ENCODE data around the gene EML6.
A peak's percentile ranks its signal among the peaks of the same experiment; 100 is the strongest.
"Not testable (repeated sequence)": the region's sequence is repeated elsewhere in the genome, so short reads cannot be mapped to it uniquely, and the experiment has no call there.

Gene EML6

GRCh38 chr2:54975598-54976492 lies 252.4 kb downstream of the EML6 start:
- Mint-ChIP-seq H3K9me3 (no peaks in the 10 kb centered on the region), H3K4me1 (peaks cover 22% of the 10 kb centered on the region), H3K4me3 (no peak overlapping the region), H3K27me3 (no peaks in the 10 kb centered on the region), H3K36me3 (peaks cover 27% of the 10 kb centered on the region), H3K27ac (peak overlapping the region; percentile 39)
- ATAC-seq, result no peak

GRCh38 chr2:54977149-54977548 lies 253.7 kb downstream of the EML6 start:
- H3K36me3 Mint-ChIP-seq, result peaks cover 24% of the 10 kb centered on the region
- ATAC-seq, result no peak

GRCh38 chr2:54979321-54980044 lies 256.0 kb downstream of the EML6 start:
- no peak overlapping the region for H3K4me3 Mint-ChIP-seq
- no peak for ATAC-seq

More at GRCh38 chr2:54977149-54977548, 253.7 kb downstream of the EML6 start:
- no peaks in the 10 kb centered on the region for H3K9me3 Mint-ChIP-seq
- no peak overlapping the region for H3K4me3 Mint-ChIP-seq
- H3K27ac Mint-ChIP-seq, result peak overlapping the region; percentile 39
- no peaks in the 10 kb centered on the region for H3K27me3 Mint-ChIP-seq
- peaks cover 22% of the 10 kb centered on the region for H3K4me1 Mint-ChIP-seq

GRCh38 chr2:54981385-54981784 lies 257.9 kb downstream of the EML6 start:
- no peak for ATAC-seq
- no peaks in the 10 kb centered on the region for H3K9me3 Mint-ChIP-seq
- H3K36me3 Mint-ChIP-seq, result peaks cover 34% of the 10 kb centered on the region
- peaks cover 25% of the 10 kb centered on the region for H3K4me1 Mint-ChIP-seq
- no peak overlapping the region for H3K4me3 Mint-ChIP-seq
- no peaks in the 10 kb centered on the region for H3K27me3 Mint-ChIP-seq
- no peak overlapping the region for H3K27ac Mint-ChIP-seq

More at GRCh38 chr2:54979321-54980044, 256.0 kb downstream of the EML6 start:
- H3K27ac Mint-ChIP-seq, result no peak overlapping the region
- H3K36me3 Mint-ChIP-seq, result peaks cover 31% of the 10 kb centered on the region
- H3K9me3 Mint-ChIP-seq, result no peaks in the 10 kb centered on the region
- peaks cover 30% of the 10 kb centered on the region for H3K4me1 Mint-ChIP-seq
- no peaks in the 10 kb centered on the region for H3K27me3 Mint-ChIP-seq

GRCh38 chr2:54983345-54984220 lies 260.1 kb downstream of the EML6 start:
- no peak overlapping the region for H3K27ac Mint-ChIP-seq
- H3K9me3 Mint-ChIP-seq, result no peaks in the 10 kb centered on the region
- H3K36me3 Mint-ChIP-seq, result peaks cover 40% of the 10 kb centered on the region
- H3K27me3 Mint-ChIP-seq, result no peaks in the 10 kb centered on the region
- H3K4me3 Mint-ChIP-seq, result no peak overlapping the region
- ATAC-seq, result no peak
- H3K4me1 Mint-ChIP-seq, result peaks cover 21% of the 10 kb centered on the region

- Mint-ChIP-seq H3K4me1 (peaks cover 29% of the 10 kb centered on the region), H3K27me3 (no peaks in the 10 kb centered on the region), H3K4me3 (no peak overlapping the region), H3K27ac (no peak overlapping the region), H3K36me3 (peaks cover 40% of the 10 kb centered on the region), H3K9me3 (no peaks in the 10 kb centered on the region)
- no peak for ATAC-seq
Measured at GRCh38 chr2:54984476-54984875, 261.0 kb downstream of the EML6 start.

GRCh38 chr2:54986264-54986663 lies 262.8 kb downstream of the EML6 start:
- no peak overlapping the region for H3K27ac Mint-ChIP-seq
- ATAC-seq, result no peak
- peaks cover 27% of the 10 kb centered on the region for H3K4me1 Mint-ChIP-seq
- no peaks in the 10 kb centered on the region for H3K9me3 Mint-ChIP-seq
- H3K27me3 Mint-ChIP-seq, result no peaks in the 10 kb centered on the region
- H3K4me3 Mint-ChIP-seq, result no peak overlapping the region
- peaks cover 34% of the 10 kb centered on the region for H3K36me3 Mint-ChIP-seq

- Mint-ChIP-seq H3K36me3 (peaks cover 25% of the 10 kb centered on the region), H3K9me3 (no peaks in the 10 kb centered on the region), H3K4me1 (peaks cover 27% of the 10 kb centered on the region), H3K4me3 (no peak overlapping the region), H3K27ac (no peak overlapping the region), H3K27me3 (no peaks in the 10 kb centered on the region)
- no peak for ATAC-seq
Measured at GRCh38 chr2:54988612-54989011, 265.1 kb downstream of the EML6 start.

- H3K4me1 Mint-ChIP-seq, result peaks cover 36% of the 10 kb centered on the region
- not testable (repeated sequence) for ATAC-seq, H3K9me3 Mint-ChIP-seq, H3K27me3 Mint-ChIP-seq, H3K27ac Mint-ChIP-seq, H3K4me3 Mint-ChIP-seq
- H3K36me3 Mint-ChIP-seq, result peaks cover 16% of the 10 kb centered on the region
Measured at GRCh38 chr2:54990694-54991093, 267.2 kb downstream of the EML6 start.

- H3K27me3 Mint-ChIP-seq, result no peaks in the 10 kb centered on the region
- H3K4me3 Mint-ChIP-seq, result no peak overlapping the region
- H3K27ac Mint-ChIP-seq, result no peak overlapping the region
- no peaks in the 10 kb centered on the region for H3K9me3 Mint-ChIP-seq
- no peaks in the 10 kb centered on the region for H3K36me3 Mint-ChIP-seq
- ATAC-seq, result no peak
- H3K4me1 Mint-ChIP-seq, result peaks cover 65% of the 10 kb centered on the region
Measured at GRCh38 chr2:54995553-54995952, 272.1 kb downstream of the EML6 start.

GRCh38 chr2:54997826-54998225 lies 274.4 kb downstream of the EML6 start:
- H3K9me3 Mint-ChIP-seq, result no peaks in the 10 kb centered on the region
- no peaks in the 10 kb centered on the region for H3K27me3 Mint-ChIP-seq
- no peak for ATAC-seq
- H3K4me1 Mint-ChIP-seq, result peaks cover 78% of the 10 kb centered on the region
- no peak overlapping the region for H3K27ac Mint-ChIP-seq
- H3K36me3 Mint-ChIP-seq, result no peaks in the 10 kb centered on the region
- H3K4me3 Mint-ChIP-seq, result no peak overlapping the region

- ATAC-seq, result no peak
- H3K27ac Mint-ChIP-seq, result peak overlapping the region; percentile 27
- H3K4me1 Mint-ChIP-seq, result peaks cover 77% of the 10 kb centered on the region
- no peak overlapping the region for H3K4me3 Mint-ChIP-seq
- no peaks in the 10 kb centered on the region for H3K9me3 Mint-ChIP-seq
- no peaks in the 10 kb centered on the region for H3K36me3 Mint-ChIP-seq
- no peaks in the 10 kb centered on the region for H3K27me3 Mint-ChIP-seq
Measured at GRCh38 chr2:54999182-54999581, 275.7 kb downstream of the EML6 start.

- no peak for ATAC-seq
- H3K9me3 Mint-ChIP-seq, result no peaks in the 10 kb centered on the region
- H3K27me3 Mint-ChIP-seq, result no peaks in the 10 kb centered on the region
- peaks cover 76% of the 10 kb centered on the region for H3K4me1 Mint-ChIP-seq
- no peaks in the 10 kb centered on the region for H3K36me3 Mint-ChIP-seq
- no peak overlapping the region for H3K4me3 Mint-ChIP-seq
- no peak overlapping the region for H3K27ac Mint-ChIP-seq
Measured at GRCh38 chr2:55000341-55000740, 276.9 kb downstream of the EML6 start.

- Mint-ChIP-seq H3K36me3 (no peaks in the 10 kb centered on the region), H3K27ac (no peak overlapping the region), H3K4me1 (peaks cover 72% of the 10 kb centered on the region), H3K27me3 (no peaks in the 10 kb centered on the region), H3K9me3 (no peaks in the 10 kb centered on the region), H3K4me3 (no peak overlapping the region)
- no peak for ATAC-seq
Measured at GRCh38 chr2:55001716-55002115, 278.3 kb downstream of the EML6 start.
